AG09309 (cell line): ENCODE results near the gene GNG8.

Experiments used
- DNase-seq: peaks from one replicate; pipeline ENCODE4 v3.0.0-alpha.2; 2010; ENCODE audit warnings: low read depth
- H3K4me3 ChIP-seq: 2 replicates; pipeline ENCODE4 v1.5.1; 2011; ENCODE audit warnings: mild to moderate bottlenecking, low read depth, low read length, moderate library complexity; ENCODE audit not compliant: control insufficient read depth
- TF ChIP-seq, protein P1 (sequence below): IDR thresholded peaks from 2 replicates; pipeline ENCODE4 v1.5.1; 2011; ENCODE audit warnings: mild to moderate bottlenecking, low read depth, low read length, inconsistent platforms; ENCODE audit not compliant: insufficient read depth, control insufficient read depth; ENCODE audit errors: missing control alignments

The GNG8 gene

DNA sequence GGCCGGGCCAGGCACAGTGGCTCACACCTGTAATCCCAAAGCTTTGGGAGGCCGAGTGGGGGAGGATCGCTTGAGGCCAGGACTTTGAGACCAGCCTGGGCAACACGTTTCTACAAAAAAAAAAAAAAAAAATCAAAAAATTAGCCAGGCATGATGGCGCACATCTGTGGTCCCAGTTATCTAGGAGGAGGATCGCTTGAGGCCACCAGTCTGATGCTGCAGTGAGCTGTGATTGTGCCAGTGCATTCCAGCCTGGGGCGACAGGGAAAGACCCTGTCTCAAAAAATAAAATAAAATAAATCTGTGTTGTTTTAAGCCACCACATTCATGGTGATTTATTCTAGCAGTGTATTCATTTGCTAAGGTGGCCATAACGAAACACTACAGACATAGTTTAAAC, 29.1 kb upstream of the GNG8 start:
- TF ChIP-seq, protein P1, sequence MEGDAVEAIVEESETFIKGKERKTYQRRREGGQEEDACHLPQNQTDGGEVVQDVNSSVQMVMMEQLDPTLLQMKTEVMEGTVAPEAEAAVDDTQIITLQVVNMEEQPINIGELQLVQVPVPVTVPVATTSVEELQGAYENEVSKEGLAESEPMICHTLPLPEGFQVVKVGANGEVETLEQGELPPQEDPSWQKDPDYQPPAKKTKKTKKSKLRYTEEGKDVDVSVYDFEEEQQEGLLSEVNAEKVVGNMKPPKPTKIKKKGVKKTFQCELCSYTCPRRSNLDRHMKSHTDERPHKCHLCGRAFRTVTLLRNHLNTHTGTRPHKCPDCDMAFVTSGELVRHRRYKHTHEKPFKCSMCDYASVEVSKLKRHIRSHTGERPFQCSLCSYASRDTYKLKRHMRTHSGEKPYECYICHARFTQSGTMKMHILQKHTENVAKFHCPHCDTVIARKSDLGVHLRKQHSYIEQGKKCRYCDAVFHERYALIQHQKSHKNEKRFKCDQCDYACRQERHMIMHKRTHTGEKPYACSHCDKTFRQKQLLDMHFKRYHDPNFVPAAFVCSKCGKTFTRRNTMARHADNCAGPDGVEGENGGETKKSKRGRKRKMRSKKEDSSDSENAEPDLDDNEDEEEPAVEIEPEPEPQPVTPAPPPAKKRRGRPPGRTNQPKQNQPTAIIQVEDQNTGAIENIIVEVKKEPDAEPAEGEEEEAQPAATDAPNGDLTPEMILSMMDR, result no peak
- no peak for DNase-seq
- no peak overlapping the region for H3K4me3 ChIP-seq

DNA sequence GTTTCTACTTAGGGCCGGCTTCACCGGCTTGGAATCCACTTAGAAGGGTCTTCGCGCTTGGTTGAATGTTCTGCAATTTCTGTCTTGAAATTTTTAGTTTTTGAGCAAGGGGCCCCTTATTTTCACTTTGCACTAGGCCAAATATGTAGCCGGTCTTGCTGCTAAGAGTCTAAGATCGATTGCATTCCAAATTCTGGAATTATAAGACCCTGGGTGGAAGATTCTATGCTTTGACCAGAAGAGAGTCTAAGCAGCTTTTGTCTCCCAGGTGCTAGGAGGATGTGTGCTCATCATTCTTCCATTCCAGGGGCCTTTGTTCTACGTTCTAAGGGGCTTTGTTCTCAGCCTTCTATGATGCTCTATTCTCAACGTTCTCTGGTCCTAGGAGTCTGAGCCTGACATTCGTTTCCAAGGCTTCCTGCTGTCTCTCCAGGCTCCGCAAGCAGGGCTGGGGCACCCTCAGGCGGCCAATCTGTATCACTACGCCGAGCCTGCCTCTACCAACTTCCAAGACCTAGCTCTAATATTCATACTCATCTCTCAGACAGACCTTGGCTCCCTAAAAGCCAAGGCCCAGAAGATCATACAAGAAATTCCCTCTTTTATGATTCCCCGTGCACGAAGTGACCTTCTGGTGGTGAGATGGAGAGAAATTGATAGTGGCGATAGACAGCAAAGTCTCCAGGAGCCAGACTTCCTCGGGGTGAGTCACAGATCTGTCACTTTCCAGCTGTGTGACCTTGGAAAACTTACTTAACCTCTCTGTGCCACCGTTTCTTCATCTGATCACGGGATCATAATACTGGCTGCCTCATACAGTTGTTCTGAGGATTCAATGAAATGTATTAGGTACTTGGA, 26.0 kb upstream of the GNG8 start:
- DNase-seq, result peak; percentile 71
- TF ChIP-seq, protein P1, result peak; percentile 97
- peak overlapping the region; percentile 40 for H3K4me3 ChIP-seq

DNA sequence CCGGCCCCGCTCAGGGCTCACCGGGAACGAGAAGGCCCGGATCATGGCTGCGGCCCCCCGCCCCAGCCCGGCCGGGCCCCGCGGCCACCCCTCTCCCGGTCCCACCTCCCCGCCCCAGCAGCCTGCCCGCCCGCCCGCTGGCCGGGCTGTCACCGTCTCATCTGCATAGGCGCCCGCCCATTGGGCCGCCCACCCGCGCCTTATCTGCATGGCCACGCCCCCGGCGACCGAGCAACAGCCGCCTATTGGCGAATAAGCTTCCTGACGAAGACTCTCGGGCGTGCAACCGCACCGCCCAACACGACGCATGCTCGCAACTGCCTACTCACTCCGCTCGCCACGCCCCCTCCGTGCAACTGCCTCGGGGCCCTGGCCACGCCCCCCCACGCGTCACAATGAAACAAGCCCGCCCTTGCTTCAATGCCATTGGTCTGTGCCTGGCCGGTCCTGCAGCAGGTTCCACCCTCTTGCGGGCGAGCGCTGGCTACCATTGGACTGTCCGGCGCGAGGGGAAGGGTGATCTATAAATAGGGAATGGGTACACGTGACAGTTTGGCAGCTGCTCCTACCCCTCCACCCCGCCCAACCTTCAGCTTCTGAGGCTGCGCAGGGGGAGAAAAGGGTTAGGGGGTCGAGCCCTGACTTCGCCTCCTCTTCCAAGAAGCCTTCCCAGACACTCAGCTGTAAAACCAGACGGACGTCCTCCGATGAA, 25.2 kb upstream of the GNG8 start, which contains the start of gene DACT3:
Gene DACT3 (minus strand): TSS at position 163 of the 712 bp plus-strand sequence. CDS start 118 bp downstream, at position 45.
- TF ChIP-seq, protein P1, result no peak
- H3K4me3 ChIP-seq, result peak within 1 kb of the TSS; percentile 54
- peak; percentile 98 for DNase-seq

DNA sequence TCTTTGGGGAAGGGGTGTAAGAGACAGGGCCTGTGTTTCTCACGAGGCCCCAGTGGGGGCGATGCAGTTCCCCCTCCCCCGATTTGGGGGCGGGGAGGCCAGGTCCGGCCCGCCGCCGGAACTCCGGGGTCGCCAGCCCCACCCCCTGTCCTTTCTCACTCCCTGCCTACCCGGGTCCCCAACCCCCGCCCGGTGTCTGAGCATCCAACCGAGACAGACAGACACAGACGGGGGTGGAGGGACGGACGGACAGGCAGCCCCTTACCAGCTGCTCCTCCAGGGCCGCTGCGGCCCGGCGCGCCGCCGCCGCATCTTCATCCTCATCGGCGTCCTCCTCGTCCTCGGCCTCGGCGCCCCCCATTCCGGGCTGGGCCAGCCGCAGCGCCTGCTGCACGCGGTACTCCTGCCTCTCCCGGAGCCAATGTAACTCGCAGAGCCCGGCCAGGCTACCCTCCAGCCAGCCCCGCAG, 24.6 kb upstream of the GNG8 start:
- H3K4me3 ChIP-seq, result peak overlapping the region; percentile 54
- TF ChIP-seq, protein P1, result no peak
- no peak for DNase-seq

DNA sequence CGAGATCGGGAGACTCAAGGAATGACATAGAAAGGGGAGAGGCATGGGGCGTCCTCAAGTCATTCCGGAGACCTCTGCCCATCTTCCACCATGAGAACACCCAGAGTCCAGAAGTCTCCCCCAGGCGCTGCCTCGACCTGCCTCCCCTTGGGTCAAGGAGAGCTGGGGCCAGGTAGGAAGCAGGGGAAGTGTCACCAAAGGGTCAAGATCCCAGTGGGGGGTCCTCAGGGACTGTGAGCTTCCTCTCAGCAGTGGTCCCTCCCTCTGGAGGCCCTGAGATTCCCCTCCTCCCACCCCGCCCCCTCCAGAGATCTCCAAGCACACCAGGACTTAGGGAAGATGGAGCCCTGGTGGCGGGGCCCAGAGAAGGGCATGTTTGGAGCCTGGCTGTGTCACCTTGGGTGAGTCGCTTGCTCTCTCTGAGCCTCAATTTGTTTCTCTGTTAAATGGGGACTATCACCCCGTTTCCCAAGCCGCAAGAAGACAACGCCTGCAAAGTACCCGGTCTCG, 24.1 kb upstream of the GNG8 start:
- peak overlapping the region; percentile 54 for H3K4me3 ChIP-seq
- TF ChIP-seq, protein P1, result no peak
- DNase-seq, result no peak

DNA sequence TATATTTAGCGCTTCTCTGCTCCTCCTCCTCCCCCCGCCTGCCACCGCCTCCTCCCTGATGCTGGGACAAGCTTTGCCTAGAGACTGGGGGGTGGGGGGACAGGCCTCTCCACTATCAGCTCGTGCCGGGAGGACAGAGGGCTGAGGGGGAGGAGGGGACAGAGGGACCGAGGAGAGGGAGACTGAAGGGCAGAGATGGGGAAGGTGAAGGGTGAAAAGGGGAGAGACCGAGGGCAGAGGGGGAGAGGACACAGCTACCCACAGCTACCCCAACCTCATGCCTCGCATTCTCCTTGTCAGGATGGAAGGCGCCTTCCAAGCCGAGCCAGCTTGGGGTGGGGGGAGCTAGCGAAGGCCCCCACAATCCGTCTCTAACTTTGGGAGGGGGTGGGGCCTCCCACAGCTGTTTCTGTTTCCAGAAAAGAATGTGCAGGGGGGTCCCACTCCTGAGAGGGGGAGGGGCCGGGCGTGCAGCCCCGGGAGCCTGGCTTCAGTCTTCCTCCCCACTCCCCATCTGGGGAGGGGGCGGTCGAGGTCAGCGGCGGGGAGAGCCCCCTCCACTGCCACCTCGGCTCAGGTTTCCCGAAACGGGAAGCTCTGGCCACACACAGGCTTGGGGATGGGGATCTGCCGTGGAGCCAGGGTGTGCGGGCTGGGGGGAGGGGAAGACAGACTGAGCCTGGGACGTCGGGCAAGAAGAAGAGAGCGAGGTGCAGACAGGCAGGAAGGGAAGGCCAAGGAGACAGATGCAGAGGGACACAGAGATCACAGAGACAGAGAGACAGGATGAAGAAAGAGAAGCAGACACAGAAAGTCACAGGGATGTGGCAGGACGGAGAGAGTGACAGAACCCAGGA, 23.4 kb upstream of the GNG8 start:
- DNase-seq, result no peak
- H3K4me3 ChIP-seq, result peak overlapping the region; percentile 54

More for the DNA sequence above, 23.4 kb upstream of the GNG8 start:
- TF ChIP-seq, protein P1, result no peak
